Body of pancreas (tissue), 4 donors: ENCODE results near the gene C19orf25.

Experiments
- CTCF ChIP-seq, 7 experiments: fragments of 450-650 bp in 4 of 7; fragments of 200-600 bp in 3 of 7; sonication (generic) in 3 of 7; IDR thresholded peaks; one replicate each; pipeline ENCODE4 v1.5.1; 2016 to 2019; ENCODE audit warnings: antibody characterized with exemption in 7 of 7
- POLR2A ChIP-seq, 3 donors: fragments of 450-650 bp; IDR thresholded peaks; one replicate each; pipeline ENCODE4 v1.6.1; 2016; ENCODE audit warnings: antibody characterized with exemption in 3 of 3, mild to moderate bottlenecking in 2 of 3

GRCh38 chr19:1468821-1469254 lies 10.2 kb downstream of the C19orf25 start:
- TF ChIP-seq POLR2A (IDR thresholded peaks at IDR 0.05) (no peak), CTCF (IDR thresholded peaks at IDR 0.05) (no peak)
